ENCODE data around the gene VAC14.

VAC14 gene

DNA sequence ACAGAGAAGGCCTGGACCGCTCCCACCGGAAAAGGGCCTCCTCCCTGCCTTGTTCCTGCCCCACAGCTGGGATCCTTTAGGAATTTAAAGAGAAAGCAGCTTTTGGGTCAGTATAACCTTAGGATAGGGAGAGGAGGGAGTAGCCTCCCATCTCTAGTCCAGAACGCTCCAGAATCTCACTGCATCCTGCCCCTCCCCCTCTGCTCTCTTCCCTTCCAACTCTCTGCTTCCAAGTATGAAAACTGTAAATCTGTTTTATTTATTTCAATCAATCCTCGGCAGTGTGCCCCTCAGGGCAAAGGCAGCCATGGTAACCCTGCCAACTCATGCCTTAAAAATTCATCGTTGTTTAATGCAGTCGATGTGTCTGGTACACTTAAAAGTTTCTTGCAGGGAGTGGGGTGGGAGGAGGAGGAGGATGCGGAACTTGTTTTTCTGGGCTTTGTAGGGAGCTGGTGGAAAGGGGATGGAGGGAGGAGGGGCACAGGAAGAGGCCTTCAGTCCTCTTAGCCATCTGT, 94.0 kb downstream of the VAC14 start:
- DNase-seq (ENCODE audit: low spot score), result no peak

DNA sequence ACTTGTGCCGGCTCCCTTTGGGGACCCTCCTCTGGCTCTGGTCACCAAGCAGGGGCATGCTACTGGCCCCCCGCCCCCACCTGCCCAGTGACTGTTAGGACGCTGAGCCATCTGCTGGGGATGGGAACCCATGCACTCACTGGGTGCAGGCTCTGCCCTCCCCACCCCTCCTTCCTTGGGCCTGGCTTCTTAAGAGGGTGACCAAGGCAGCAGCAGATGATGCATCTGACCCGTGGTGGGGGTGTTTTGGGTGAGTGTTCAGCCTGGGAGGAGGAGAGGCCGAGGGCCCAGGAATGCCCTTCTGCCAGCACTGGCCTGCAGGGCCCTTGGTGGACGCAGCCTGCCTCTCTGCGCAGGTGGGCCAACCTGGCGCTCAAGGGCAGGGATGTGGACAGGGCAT, 95.9 kb downstream of the VAC14 start:
- no peak for DNase-seq (ENCODE audit: low spot score)

DNA sequence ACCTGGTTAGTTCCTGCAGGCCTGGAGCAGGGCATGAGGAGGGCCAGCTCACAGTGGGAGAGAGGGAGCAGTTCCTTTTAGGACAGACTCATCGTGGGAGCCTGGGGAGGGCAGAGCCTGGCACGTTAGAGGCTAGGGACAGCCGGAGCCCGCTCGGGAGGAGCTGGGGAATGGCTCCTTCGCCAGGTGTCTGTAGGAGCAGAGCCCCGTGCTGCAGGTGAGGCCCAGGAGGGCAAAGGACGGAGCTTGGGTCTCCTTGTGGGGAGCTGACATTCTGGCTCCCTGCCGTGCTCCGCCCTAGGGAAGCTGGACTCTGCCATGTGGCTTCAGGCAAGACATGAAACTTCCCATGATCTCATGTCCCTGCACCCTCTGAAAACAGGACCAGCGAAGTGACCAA, 96.4 kb downstream of the VAC14 start:
- no peak for DNase-seq (ENCODE audit: low spot score)

DNA sequence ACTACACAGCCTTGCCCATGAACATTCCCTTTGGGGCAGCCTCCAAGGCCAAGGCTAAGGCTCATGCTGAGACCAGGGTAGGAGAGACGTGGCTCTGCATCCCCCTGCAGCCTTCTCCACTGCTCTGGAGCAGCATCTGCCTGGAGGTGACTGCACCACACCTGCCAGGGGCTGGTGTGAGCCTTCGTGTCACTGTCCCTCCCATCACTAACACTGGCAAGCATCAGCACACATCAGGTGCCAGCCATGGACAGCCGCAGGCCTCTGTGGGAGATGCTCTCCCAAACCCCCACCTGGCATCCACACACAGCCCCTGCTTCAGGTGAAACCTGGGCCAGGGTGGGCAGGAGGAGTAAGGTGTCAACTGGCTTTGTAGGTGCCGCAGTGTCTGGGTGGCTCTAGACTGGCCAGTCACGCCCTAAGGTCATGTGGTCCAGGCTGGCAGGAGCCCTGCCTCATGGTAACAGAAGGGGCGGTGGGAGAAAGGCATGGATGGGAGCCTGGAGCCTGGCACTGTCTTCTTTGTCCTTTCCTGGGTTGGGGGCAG, 97.0 kb downstream of the VAC14 start:
- DNase-seq (ENCODE audit: low spot score), result no peak

DNA sequence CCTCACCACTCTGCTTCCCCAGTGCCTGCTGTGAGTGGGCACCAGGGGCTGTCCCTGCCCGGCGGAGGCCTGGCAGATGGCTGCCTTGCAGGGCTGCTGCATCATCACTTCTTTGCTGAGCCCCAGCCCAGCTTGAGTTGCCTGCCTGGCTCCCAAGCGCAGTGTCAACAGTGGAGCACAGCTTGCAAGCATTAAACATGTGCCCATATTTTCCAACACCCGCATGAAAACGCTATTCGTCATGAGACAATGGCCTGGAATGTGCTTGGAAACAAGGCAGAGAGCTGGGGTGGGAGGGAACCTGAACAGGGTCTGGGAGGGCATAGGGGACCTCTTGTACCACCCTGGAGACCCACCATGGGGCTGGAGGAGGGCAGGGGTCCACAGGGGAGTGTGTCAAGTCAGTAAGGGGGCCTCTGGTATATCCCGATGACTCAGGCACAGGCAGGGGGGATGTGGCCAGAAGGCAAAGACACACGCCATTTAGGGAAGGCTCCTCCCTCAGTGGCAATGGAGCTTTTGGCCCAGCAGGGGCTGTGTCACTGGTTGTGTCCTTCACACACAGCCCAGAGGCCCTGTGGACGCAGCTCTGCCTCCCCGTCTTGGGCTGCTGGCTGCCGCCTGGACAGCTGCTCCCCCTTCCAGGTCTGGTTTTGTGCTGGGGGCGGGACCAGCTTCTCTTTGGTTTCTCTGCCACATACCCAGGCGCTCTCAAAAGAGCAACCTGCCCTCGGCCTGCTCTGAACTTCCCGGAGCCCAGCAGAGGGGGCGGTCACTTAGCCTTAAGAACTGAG, 97.7 kb downstream of the VAC14 start:
- DNase-seq (ENCODE audit: low spot score), result no peak

GRCh38 chr16:70702624-70703023, 98.3 kb downstream of the VAC14 start:
- DNase-seq (ENCODE audit: low spot score), result no peak

DNA sequence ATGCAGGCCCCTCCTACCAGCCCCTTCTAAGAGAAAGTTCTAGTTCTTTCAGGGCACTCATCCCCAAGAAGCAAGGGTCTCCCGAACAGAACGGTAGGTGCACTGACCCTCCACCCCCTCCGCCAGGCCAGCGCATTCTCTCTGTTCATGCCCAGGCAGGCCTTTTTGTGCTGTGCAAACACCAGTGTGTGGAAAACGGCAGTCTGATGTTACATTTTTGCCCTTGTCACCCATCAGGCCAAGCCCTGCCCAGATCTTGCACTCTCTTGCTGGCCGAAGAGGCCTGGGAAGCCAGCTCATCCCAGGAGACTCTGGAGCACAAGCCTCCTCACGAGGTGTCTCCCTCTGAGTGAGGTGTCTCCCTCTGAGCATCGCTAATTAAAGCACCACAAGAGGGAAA, 99.0 kb downstream of the VAC14 start:
- no peak for DNase-seq (ENCODE audit: low spot score)

DNA sequence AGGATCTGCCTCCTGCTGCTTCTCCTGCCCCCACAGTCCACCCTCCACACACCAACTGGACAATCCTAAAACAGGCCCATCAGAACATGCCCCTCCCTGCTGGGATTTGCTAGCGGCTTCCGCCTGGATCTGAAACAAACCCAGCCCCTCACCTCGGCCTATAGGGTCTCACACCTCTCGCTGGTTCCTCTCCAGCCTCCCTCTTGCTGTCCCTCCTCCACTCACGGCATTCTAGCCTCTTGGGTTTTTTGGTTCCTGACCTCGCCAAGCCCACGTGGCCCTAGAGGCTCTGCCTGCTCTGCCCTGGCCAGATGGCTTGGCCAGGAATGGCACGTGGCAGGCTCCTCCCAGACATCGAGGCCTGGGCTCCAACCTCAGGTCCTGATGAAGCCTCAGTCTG, 99.4 kb downstream of the VAC14 start:
- no peak for DNase-seq (ENCODE audit: low spot score)

GRCh38 chr16:70701036-70701435, 99.9 kb downstream of the VAC14 start:
- no peak for DNase-seq (ENCODE audit: low spot score)

DNA sequence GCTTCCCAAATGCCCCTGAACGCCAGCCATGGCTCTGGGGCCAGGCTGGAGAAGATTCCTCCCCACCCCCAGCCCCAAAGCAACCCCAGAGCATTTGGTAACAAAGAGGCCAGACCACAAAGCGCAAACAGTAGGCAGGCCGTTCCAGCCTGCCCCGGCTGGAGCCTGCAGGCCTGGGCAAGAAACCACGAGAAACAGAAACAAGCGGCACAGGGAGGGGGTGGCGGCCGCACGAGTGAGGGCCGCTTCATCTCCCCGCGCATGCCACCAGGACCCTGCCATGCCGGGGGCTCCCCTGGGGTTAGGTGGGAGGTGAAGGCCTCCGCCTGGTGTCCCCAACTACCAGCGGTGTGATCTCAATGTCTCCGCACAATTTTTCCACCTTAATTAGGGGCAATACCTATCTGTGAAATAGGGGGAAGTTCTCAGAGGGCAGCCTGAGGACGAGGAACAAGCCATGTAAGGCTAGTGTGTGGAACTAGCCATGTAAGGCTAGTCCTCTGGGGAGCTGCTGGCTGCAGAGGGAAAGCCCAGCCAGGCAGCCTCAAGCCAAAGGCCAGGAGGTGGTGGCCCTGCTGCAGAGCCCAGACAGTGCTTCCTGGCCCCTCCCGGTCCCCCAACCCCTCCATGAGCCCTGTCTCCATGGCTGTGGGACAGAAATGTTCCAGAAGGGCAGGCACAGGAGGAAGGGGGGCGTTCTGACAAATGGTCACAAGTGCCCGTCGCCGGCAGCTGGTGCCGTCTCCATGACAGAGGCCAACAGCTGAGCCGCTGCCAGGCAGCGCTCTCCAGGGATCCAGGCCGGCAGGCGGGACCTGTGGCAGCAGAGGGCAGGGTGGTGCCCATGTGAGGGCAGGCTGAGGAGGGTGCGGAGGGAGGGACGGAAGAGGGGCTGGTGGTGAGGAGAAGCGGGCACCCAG, 100.6 kb downstream of the VAC14 start:
- DNase-seq (ENCODE audit: low spot score), result no peak

GRCh38 chr16:70699696-70700095, 101.3 kb downstream of the VAC14 start:
- DNase-seq (ENCODE audit: low spot score), result no peak

DNA sequence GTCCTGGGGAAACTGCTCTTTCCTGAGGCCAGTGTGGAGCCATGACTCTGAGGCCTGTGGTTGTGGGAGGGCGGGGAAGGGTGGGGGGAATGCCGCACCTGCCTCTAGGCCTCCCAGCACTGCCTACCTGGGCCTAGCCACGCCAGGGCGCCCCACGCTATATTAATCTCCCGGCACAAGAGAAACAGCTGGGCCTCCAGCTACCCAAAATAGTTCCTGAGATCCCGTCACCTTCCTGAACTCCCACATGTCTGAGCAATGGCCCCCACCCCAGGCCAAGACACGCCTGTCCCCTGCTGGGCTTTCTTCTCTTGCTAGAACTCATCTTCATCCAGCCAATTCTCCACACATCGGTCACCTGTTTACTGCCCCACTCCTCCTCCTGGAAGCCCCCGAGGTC, 102.1 kb downstream of the VAC14 start:
- no peak for DNase-seq (ENCODE audit: low spot score)

DNA sequence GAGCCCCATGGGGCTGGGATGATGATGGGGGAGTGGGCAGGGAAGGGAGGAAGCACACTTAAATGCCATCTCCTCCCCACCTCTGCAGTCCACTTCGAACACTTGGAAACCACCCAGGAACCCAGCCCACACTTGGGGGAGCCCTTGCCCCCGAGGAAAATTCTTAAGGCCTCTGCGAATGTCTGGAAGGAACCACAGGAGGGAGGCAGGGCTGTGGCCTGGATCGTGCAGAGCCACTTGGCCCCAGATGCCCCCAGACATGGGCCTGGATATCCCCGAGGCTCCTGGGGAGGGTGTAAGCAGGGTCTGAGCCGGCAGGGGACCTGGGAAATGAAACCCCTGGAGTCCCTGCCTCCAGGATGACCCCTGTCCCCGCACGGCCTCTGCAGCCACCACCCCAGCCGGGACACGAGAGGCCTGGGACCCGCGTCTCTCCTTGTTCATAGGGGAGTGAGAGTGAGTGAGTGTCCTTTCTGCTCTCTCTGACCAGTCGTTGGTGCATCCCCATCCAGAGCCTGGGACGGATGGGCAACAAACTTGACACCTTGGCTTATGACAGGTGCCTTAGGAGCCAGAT, 103.3 kb downstream of the VAC14 start:
- DNase-seq (ENCODE audit: low spot score), result no peak

- DNase-seq (ENCODE audit: low spot score), result no peak
These were observed 103.9 kb downstream of the VAC14 start for GRCh38 chr16:70696952-70697593.

DNA sequence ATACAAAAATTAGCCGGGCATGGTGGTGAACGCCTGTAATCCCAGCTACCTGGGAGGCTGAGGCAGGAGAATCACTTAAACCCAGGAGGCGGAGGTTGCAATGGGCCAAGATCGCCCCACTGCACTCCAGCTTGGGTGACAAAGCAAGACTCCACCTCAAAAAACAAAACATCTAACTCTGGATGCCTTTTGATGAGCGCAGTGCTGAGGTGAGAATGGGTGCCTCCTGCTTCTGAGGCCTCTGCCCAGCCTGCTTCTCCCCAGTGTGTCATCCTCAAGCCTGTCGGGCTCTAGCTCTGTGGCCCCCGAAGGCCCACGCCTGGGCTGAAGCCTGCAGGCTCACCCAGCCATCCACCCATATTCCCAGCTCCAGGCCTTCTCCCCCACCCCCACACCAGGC, 104.6 kb downstream of the VAC14 start:
- no peak for DNase-seq (ENCODE audit: low spot score)

DNA sequence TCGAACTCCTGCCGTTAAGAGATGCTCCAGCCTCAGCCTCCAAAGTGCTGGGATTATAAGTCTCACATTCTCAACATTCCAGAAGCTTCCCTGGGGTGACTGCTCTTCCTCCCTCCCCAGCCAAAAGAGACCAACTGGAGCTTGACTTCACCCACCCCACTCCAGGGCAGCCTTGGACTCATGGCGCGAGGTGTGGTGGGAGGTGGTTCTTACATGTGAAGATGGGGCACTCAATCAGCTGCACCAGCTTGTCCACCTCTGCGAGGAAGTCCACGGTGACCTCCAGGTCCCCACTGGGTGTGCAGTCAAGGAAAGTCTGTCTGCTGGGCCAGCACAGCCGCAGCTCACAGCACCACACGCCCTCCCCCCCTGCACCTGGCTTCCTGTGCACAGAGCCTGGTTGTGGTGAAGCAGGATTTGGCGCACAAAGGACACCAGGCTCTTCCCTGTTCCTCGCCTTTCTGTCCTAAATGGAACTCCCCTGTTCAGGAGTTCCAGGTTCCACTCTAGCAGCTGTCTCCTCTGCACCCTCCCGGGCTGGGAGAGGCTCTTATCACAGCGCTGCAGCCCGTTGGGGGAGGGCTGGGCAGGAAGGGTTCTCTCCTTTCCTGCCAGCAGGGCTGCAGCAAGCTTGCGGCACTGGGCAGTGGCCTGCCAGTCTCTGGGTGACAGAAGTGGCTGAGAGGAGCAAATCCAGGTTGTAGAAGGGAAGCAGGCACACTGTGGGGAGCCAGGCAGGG, 105.5 kb downstream of the VAC14 start:
- DNase-seq (ENCODE audit: low spot score), result no peak

- no peak for DNase-seq (ENCODE audit: low spot score)
These were observed 106.1 kb downstream of the VAC14 start for GRCh38 chr16:70694868-70695218.

DNA sequence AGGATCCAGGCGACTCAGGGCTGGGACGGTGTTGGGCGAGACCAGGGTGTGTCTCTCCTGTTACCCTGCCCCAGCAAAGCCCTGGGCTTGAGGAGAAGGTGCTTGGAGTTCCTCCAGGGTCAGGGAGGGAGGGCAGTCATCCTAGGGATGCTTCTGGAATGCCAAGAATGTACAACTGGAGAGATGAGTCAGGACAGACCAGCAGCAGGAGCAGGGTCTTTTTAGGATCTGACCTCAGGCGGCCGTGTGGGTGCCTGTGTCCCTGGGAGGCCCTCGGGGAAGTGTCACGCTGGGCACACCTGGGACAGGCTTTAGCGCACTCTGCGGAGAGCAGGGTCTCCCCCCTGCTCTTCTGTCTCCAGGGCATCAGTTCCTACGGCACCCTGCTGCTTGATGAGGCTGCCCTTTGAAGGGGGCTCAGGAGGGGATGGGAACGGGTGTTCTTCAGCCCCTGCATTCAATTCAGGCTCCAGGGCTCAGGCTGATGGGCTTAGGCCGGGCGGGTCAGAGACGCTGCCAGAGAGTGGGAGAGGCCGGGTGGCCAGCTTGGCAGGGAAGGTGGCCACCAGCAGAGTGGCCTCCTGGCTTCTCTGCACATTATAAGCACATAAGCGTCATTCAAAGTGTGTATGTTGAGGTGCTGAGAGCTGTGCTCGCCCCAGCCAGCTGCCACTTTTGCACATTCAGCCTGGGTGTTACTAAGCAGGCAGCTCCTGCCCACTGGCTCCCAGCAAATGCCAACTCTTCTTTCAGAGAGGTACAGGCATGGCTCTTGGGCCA, 106.7 kb downstream of the VAC14 start:
- no peak for DNase-seq (ENCODE audit: low spot score)

DNA sequence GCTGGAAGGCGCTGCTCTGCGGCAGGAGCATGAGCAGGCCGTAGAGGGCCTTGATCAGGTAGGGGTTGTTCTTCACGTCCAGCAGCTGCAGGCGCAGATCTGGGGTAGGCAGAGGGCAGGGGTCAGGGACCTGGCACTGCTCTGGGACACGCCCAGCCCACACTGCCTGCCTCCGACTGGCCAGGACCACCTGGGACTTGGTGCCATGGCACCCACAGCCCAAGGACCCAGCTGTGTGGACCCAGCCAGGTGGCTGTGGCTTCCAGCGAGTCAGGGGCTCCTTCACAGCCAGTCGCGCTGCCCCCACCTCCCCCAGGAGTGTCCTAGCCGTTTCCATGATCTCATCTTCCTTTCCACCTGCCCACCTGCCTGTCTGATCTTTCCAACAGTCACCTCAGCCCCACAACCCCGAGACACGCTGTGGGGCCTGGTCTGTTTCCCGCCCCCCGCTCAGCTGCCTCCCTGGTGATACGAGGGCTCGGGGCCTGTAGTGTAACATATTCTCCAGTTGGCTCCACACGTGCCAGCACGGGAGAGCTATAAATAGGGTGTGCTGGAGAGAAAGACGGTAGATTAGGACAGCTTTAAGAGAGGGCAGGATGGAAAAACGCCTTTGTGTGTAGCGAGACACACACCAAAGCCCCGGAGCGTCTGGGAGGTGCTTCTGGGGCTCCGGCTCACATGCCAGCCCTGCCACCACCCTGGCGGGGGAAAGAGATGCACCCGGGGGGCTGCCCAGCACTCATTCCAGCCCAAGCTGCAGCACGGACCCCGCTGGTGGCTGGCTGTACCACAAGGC, 107.9 kb downstream of the VAC14 start:
- no peak for DNase-seq (ENCODE audit: low spot score)
